ENCODE results near the gene RNF208. TPM values are rescaled to one million over a fixed set of nuclear protein-coding genes. Genes with fewer than 3 reads are reported as not detected.

RNF208 gene
- total and polyA plus RNA-seq, 10 of the 15 experiments (the other 5 are each of a cell fraction or from before 2014, with no cell fraction given) = 0.06 to 10.7 (median 0.77) TPM

DNA sequence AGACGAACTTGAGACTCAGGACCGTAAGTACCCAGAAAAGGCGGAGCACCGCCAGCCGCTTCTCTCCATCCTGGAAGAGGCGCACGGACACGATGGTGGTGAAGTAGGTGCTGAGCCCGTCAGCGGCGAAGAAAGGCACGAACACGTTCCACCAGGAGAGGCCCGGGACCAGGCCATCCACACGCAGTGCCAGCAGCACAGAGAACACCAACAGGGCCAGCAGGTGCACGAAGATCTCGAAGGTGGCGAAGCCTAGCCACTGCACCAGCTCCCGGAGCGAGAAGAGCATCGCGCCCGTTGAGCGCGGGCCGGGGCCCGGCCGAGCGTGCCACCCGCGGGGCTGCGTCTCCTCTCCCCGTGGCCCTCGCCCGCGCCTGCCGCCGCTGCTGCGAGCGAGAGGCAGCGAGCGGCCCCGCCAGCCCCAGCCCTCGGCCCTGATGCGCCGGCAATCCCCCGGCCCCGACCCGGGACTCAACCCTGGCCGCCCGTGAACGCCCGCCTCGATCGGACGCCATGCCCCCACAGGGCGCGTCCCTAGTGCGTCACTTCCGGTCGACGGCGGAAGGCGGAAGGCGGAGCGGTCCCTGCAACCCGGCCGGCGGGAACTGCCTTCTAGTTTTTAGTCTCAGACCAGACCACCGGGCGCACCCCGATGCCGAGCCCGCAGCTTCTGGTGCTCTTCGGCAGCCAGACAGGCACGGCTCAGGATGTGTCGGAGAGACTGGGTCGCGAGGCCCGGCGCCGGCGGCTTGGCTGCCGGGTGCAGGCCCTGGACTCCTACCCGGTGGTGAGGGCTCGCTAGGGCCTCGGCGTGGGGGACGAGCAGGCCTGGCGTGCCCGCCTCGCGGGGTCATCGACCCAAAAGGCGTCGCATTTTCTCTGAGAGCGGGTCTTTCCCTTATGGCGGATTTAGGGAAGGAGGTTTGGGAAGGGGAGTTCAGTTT, 16.6 kb downstream of the RNF208 start, which contains the start of the genes NDOR1 and TMEM203 (continued):
- TF ChIP-seq, protein P1, sequence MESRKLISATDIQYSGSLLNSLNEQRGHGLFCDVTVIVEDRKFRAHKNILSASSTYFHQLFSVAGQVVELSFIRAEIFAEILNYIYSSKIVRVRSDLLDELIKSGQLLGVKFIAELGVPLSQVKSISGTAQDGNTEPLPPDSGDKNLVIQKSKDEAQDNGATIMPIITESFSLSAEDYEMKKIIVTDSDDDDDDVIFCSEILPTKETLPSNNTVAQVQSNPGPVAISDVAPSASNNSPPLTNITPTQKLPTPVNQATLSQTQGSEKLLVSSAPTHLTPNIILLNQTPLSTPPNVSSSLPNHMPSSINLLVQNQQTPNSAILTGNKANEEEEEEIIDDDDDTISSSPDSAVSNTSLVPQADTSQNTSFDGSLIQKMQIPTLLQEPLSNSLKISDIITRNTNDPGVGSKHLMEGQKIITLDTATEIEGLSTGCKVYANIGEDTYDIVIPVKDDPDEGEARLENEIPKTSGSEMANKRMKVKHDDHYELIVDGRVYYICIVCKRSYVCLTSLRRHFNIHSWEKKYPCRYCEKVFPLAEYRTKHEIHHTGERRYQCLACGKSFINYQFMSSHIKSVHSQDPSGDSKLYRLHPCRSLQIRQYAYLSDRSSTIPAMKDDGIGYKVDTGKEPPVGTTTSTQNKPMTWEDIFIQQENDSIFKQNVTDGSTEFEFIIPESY (IDR thresholded peaks at IDR 0.05) = no peak
- peak; percentile 97 for TF ChIP-seq YY1 (IDR thresholded peaks at IDR 0.05; ENCODE audit: low read depth, low read length)
- TF ChIP-seq CHD4 (IDR thresholded peaks at IDR 0.05) = no peak
- 0 out of 2 replicates have a peak, but pooled peaks have one; percentile 18 for TF ChIP-seq PAX5 (IDR thresholded peaks at IDR 0.05; ENCODE audit: borderline replicate concordance, low read depth, low read length)
- TF ChIP-seq, protein P2, sequence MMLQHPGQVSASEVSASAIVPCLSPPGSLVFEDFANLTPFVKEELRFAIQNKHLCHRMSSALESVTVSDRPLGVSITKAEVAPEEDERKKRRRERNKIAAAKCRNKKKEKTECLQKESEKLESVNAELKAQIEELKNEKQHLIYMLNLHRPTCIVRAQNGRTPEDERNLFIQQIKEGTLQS (IDR thresholded peaks at IDR 0.05; ENCODE audit: borderline replicate concordance, extremely low read depth, low read depth, low read length) = peak; percentile 79; the same call in 1 of the 2 replicates
- 0 out of 2 replicates have a peak, but pooled peaks have one; percentile 25 for TF ChIP-seq CBFB (IDR thresholded peaks at IDR 0.05; ENCODE audit: low read depth)
- TF ChIP-seq GATAD2B (conservative IDR thresholded peaks at IDR 0.05; ENCODE audit: low read depth) = peak; percentile 88

DNA sequence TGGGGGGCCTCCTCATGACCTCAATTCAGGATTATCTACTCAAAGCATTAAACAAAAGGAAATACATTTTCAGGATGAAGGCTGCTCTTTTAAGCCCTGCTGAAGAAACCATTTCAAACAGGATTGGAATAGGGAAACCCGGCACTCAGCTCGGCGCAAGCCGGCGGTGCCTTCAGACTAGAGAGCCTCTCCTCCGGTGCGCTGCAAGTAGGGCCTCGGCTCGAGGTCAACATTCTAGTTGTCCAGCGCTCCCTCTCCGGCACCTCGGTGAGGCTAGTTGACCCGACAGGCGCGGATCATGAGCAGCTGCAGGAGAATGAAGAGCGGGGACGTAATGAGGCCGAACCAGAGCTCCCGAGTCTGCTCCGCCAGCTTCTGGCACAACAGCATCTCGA, 17.3 kb downstream of the RNF208 start:
- RAD21 ChIA-PET (ENCODE audit: unreplicated experiment) = interaction anchor here (1.1 to 1.6 kb wide), 4 partner anchors 15 to 18 kb away, joined by 3 to 9 read pairs (median 4); partner anchors contain the start of genes RNF208 and SSNA1
- Histone ChIP-seq H2AFZ (ENCODE audit: control insufficient read depth, low read depth, low read length) (no peak overlapping the region), H3K27me3 (replicated peaks in 1 of 2; ENCODE audit: control insufficient read depth in 2 of 2, insufficient read depth in 2 of 2, low read length in 1 of 2) (no peaks in the 10 kb centered on the region), H3K27ac (ENCODE audit: control insufficient read depth, insufficient read depth) (peak overlapping the region; percentile 75), H3K4me3 (peak overlapping the region; percentile 95), H3K4me2 (ENCODE audit: control insufficient read depth, insufficient read depth) (peak overlapping the region; percentile 70), H3K79me2 (ENCODE audit: control insufficient read depth, insufficient read depth, low read length) (peaks cover 45% of the 10 kb centered on the region), H4K20me1 (ENCODE audit: control insufficient read depth, insufficient read depth) (no peaks in the 10 kb centered on the region), H3K9ac (ENCODE audit: control insufficient read depth, insufficient read depth, low read length) (peak overlapping the region; percentile 98), H3K4me1 (ENCODE audit: control insufficient read depth, insufficient read depth, low read length) (peaks cover 38% of the 10 kb centered on the region), H3K9me3 (replicated peaks; ENCODE audit: control insufficient read depth, insufficient read depth, low read length) (no peaks in the 10 kb centered on the region), H3K36me3 (ENCODE audit: control insufficient read depth in 2 of 2, insufficient read depth in 2 of 2, low read length in 1 of 2) (0 out of 4 replicates have a peak, but pooled peaks cover 0 to 4% of the 10 kb centered on the region in 2 experiments)
- no peak for DNase-seq (ENCODE audit: low read depth, low spot score)
- intact Hi-C loops (cut with micrococcal nuclease; ENCODE audit: unreplicated experiment) = no loop called here
- no peak for ATAC-seq
- SMC1A ChIA-PET (ENCODE audit: uncharacterized antibody, unreplicated experiment) = interaction anchor here (1.4 to 4.6 kb wide), 2 partner anchors 17 to 19 kb away, joined by 5 to 18 read pairs; partner anchors contain the start of genes ANAPC2, CYSRT1, RNF208 and SSNA1
- POLR2A ChIA-PET = interaction anchor here (1.5 to 8.0 kb wide), 7 partner anchors 16 to 135 kb away, joined by 4 to 68 read pairs (median 6); partner anchors contain the start of genes CYSRT1, MAN1B1, NELFB and RNF208
- no TSS peak for BruUV-seq (replicated peaks)
- in situ Hi-C loops (cut with MboI) = no loop called here
- CTCF ChIA-PET = interaction anchor here (0.9 to 1.9 kb wide), 5 partner anchors 12 to 137 kb away, joined by 3 to 10 read pairs (median 5); partner anchors contain the start of genes RNF224 and SSNA1
- WGBS (ENCODE audit: insufficient coverage, insufficient replicate concordance, low lambda C conversion rate, missing lambda C conversion rate) = 7% methylated on average over 21 of the region's 21 CpGs
- no peak for FAIRE-seq
- no peak for TF ChIP-seq BHLHE40 (IDR thresholded peaks at IDR 0.05; ENCODE audit: borderline replicate concordance in 1 of 2, low read depth in 2 of 2, low read length in 1 of 2)
- TF ChIP-seq CBX5 (IDR thresholded peaks at IDR 0.05; ENCODE audit: low read depth) = no peak
- TF ChIP-seq, protein P3, sequence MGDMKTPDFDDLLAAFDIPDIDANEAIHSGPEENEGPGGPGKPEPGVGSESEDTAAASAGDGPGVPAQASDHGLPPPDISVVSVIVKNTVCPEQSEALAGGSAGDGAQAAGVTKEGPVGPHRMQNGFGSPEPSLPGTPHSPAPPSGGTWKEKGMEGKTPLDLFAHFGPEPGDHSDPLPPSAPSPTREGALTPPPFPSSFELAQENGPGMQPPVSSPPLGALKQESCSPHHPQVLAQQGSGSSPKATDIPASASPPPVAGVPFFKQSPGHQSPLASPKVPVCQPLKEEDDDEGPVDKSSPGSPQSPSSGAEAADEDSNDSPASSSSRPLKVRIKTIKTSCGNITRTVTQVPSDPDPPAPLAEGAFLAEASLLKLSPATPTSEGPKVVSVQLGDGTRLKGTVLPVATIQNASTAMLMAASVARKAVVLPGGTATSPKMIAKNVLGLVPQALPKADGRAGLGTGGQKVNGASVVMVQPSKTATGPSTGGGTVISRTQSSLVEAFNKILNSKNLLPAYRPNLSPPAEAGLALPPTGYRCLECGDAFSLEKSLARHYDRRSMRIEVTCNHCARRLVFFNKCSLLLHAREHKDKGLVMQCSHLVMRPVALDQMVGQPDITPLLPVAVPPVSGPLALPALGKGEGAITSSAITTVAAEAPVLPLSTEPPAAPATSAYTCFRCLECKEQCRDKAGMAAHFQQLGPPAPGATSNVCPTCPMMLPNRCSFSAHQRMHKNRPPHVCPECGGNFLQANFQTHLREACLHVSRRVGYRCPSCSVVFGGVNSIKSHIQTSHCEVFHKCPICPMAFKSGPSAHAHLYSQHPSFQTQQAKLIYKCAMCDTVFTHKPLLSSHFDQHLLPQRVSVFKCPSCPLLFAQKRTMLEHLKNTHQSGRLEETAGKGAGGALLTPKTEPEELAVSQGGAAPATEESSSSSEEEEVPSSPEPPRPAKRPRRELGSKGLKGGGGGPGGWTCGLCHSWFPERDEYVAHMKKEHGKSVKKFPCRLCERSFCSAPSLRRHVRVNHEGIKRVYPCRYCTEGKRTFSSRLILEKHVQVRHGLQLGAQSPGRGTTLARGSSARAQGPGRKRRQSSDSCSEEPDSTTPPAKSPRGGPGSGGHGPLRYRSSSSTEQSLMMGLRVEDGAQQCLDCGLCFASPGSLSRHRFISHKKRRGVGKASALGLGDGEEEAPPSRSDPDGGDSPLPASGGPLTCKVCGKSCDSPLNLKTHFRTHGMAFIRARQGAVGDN (IDR thresholded peaks at IDR 0.05) = no peak
- no peak for TF ChIP-seq ZNF384 (IDR thresholded peaks at IDR 0.05; ENCODE audit: borderline replicate concordance, low read depth, low read length)
- TF ChIP-seq NRF1 (conservative IDR thresholded peaks at IDR 0.05; ENCODE audit: low read depth, low read length) = no peak
